ENCODE data around the gene GIN1.
"Not testable (repeated sequence)": the region's sequence is repeated elsewhere in the genome, so short reads cannot be mapped to it uniquely, and the experiment has no call there.

GIN1 gene

DNA sequence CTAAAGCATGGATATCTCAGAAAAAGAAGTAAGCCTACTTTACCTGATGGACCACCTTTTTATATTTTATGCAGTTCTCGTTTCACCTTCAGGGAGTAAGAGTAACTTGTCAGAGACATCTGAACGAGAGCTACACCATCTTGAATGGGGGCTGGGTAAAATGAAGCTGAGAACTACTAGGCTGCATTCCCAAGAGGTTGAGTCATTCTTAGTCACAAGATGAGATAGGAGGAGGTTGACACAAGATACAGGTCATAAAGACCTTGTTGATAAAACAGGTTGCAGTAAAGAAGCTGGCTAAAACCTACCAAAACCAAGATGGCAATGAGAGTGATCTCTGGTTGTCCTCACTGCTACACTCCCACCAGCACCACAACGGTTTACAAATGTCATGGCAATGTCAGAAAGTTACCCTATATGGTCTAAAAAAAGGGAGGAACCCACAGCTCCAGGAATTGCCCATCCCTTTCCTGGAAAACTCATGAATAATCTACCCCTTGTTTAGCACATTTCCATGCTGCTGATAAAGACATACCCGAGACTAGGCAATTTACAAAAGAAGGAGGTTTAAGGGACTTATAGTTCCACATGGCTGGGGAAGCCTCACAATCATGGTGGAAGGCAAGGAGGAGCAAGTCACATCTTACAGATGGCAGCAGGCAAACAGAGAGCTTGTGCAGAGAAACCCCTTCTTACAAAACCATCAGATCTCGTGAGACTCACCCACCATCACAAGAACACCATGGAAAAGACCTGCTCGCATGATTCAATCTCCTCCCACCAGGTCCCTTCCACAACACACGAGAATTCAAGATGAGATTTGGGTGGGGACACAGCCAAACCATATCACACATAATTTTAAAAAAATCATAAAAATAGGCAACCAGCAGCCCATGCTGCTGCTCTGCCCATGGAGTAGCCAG, 62.5 kb downstream of the GIN1 start:
- H3K4me1 ChIP-seq (ENCODE audit: low read depth, poor library complexity, severe bottlenecking), result peaks cover 17% of the 10 kb centered on the region
- H3K4me3 ChIP-seq (IDR thresholded peaks at IDR 0.05; ENCODE audit: insufficient read depth, low read depth, low read length), result no peak overlapping the region
- H4K20me1 ChIP-seq (ENCODE audit: insufficient read depth), result no peaks in the 10 kb centered on the region
- H3K9ac ChIP-seq, result no peak overlapping the region
- H3K27ac ChIP-seq, result no peak overlapping the region
- no peaks in the 10 kb centered on the region for H3K79me2 ChIP-seq (ENCODE audit: insufficient read depth, low read depth)
- no peaks in the 10 kb centered on the region for H3K27me3 ChIP-seq (ENCODE audit: insufficient read depth, low read depth)
- H2AFZ ChIP-seq (ENCODE audit: low read depth), result no peak overlapping the region
- TF ChIP-seq, protein P1, sequence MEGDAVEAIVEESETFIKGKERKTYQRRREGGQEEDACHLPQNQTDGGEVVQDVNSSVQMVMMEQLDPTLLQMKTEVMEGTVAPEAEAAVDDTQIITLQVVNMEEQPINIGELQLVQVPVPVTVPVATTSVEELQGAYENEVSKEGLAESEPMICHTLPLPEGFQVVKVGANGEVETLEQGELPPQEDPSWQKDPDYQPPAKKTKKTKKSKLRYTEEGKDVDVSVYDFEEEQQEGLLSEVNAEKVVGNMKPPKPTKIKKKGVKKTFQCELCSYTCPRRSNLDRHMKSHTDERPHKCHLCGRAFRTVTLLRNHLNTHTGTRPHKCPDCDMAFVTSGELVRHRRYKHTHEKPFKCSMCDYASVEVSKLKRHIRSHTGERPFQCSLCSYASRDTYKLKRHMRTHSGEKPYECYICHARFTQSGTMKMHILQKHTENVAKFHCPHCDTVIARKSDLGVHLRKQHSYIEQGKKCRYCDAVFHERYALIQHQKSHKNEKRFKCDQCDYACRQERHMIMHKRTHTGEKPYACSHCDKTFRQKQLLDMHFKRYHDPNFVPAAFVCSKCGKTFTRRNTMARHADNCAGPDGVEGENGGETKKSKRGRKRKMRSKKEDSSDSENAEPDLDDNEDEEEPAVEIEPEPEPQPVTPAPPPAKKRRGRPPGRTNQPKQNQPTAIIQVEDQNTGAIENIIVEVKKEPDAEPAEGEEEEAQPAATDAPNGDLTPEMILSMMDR (conservative IDR thresholded peaks at IDR 0.05; ENCODE audit: low read depth, low read length), result no peak
- H3K4me2 ChIP-seq, result no peak overlapping the region
- H3K36me3 ChIP-seq (ENCODE audit: insufficient read depth), result no peaks in the 10 kb centered on the region

DNA sequence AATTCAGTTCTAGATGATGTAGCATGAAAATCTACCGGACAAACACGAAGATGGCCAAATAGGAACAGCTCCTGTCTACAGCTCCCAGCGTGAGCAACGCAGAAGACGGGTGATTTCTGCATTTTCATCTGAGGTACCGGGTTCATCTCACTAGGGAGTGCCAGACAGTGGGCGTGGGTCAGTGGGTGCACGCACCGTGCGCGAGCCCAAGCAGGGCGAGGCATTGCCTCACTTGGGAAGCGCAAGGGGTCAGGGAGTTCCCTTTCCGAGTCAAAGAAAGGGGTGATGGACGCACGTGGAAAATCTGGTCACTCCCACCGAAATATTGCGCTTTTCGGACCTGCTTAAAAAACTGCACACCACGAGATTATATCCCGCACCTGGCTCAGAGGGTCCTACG, 73.2 kb downstream of the GIN1 start:
- H3K4me1 ChIP-seq (ENCODE audit: low read depth, poor library complexity, severe bottlenecking); H3K27me3 ChIP-seq (ENCODE audit: insufficient read depth, low read depth); H4K20me1 ChIP-seq (ENCODE audit: insufficient read depth); H3K9ac ChIP-seq; H3K4me3 ChIP-seq (IDR thresholded peaks at IDR 0.05; ENCODE audit: insufficient read depth, low read depth, low read length); H3K27ac ChIP-seq; H3K79me2 ChIP-seq (ENCODE audit: insufficient read depth, low read depth); H3K36me3 ChIP-seq (ENCODE audit: insufficient read depth); H3K4me2 ChIP-seq; H2AFZ ChIP-seq (ENCODE audit: low read depth): not testable (repeated sequence)

DNA sequence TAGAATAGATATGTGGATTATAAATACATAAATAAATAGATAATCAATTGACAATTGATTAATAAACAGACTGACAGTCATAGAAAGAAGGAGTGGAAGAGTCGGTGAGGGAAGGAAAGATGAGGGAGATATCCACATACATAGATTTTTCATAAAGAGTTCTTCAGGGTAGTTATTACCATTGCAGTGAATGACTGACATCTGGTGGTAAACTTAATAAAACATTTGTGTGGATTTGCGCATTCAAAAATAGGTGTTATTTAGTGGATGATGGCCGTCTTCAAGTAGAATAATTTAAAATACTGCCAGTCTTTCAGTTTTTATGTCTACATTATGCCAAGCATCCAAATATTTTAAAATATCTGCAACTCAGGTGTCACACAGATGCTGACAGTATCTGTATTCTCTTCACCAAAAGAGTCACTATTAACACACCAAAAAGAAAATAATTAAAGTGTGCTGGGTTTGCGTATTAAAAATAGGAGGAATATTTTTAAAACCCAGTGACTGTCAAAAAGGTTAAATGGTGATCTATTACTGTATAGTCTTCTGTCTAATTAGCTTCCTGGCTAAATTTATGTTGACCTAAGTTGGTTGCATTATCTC, 78.8 kb downstream of the GIN1 start:
- Histone ChIP-seq H4K20me1 (ENCODE audit: insufficient read depth) (no peaks in the 10 kb centered on the region), H3K9ac (no peak overlapping the region), H3K4me3 (IDR thresholded peaks at IDR 0.05; ENCODE audit: insufficient read depth, low read depth, low read length) (no peak overlapping the region), H3K79me2 (ENCODE audit: insufficient read depth, low read depth) (no peaks in the 10 kb centered on the region), H3K4me1 (ENCODE audit: low read depth, poor library complexity, severe bottlenecking) (no peaks in the 10 kb centered on the region), H3K27me3 (ENCODE audit: insufficient read depth, low read depth) (no peaks in the 10 kb centered on the region), H3K4me2 (no peak overlapping the region), H3K36me3 (ENCODE audit: insufficient read depth) (no peaks in the 10 kb centered on the region), H2AFZ (ENCODE audit: low read depth) (no peak overlapping the region), H3K27ac (no peak overlapping the region)
- TF ChIP-seq, protein P1 (conservative IDR thresholded peaks at IDR 0.05; ENCODE audit: low read depth, low read length), result no peak; the same call in 1 of the 2 replicates

DNA sequence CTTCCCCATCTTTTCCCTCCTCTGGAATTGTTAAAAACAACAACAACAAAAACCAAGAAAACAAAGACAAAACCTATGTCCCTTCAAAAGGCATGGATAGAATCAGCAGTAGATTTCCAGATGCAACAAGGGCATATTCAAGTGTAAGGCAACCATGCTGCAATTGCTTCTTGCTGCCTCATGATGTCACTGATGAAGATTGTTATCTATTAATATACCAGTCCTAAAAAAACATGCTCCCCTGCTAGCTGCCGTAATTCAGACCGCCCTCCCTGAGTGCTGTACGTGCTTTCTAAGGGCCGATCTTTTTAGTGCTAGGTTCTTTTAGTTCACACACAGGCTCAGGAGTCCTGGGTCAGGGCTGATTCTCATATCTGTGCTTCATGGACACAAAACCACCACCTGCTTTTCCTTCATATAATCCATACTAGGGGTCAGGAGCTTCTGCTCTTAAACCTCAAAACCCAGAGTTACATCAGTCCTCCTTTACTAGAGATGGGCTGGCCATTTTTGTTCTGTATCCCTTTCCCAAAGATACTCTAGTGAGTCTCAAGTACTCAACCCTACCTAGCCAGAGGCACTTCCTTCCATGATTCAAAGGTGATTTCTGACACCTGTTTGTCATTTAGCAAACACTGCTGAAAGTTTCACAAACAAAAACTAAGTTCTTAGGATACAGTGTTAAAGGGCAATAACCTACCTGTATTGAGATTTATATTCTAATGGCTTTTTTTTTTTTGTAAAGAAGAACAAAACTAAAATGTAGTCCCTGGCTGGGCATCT, 82.1 kb downstream of the GIN1 start:
- no peaks in the 10 kb centered on the region for H3K36me3 ChIP-seq (ENCODE audit: insufficient read depth)
- H2AFZ ChIP-seq (ENCODE audit: low read depth), result no peak overlapping the region
- no peak overlapping the region for H3K9ac ChIP-seq
- H3K4me2 ChIP-seq, result no peak overlapping the region
- TF ChIP-seq, protein P1 (conservative IDR thresholded peaks at IDR 0.05; ENCODE audit: low read depth, low read length), result no peak
- H3K79me2 ChIP-seq (ENCODE audit: insufficient read depth, low read depth), result no peaks in the 10 kb centered on the region
- H3K4me3 ChIP-seq (IDR thresholded peaks at IDR 0.05; ENCODE audit: insufficient read depth, low read depth, low read length), result no peak overlapping the region
- no peak overlapping the region for H3K27ac ChIP-seq
- no peaks in the 10 kb centered on the region for H4K20me1 ChIP-seq (ENCODE audit: insufficient read depth)
- no peaks in the 10 kb centered on the region for H3K27me3 ChIP-seq (ENCODE audit: insufficient read depth, low read depth)
- no peaks in the 10 kb centered on the region for H3K4me1 ChIP-seq (ENCODE audit: low read depth, poor library complexity, severe bottlenecking)

Measured in KMS-11 (cell line).